ENCODE results near the gene KLHL11. TPM values are rescaled to one million over a fixed set of nuclear protein-coding genes. Genes with fewer than 3 reads are reported as not detected.

Gene KLHL11
- total RNA-seq, 1 donor from 2014 or later: 9.0 TPM

GRCh38 chr17:41821776-41822175 is 43.4 kb downstream of the KLHL11 start:
- H3K27me3 Mint-ChIP-seq (ENCODE audit: unreplicated experiment): peaks cover 4% of the 10 kb centered on the region
- H3K36me3 Mint-ChIP-seq (ENCODE audit: low read depth, unreplicated experiment): peaks cover 3% of the 10 kb centered on the region
- H3K27ac Mint-ChIP-seq (ENCODE audit: unreplicated experiment): no peak overlapping the region
- H3K4me1 Mint-ChIP-seq (ENCODE audit: unreplicated experiment): no peaks in the 10 kb centered on the region
- DNase-seq (ENCODE audit: low spot score): no peak
- TF ChIP-seq, protein P1, sequence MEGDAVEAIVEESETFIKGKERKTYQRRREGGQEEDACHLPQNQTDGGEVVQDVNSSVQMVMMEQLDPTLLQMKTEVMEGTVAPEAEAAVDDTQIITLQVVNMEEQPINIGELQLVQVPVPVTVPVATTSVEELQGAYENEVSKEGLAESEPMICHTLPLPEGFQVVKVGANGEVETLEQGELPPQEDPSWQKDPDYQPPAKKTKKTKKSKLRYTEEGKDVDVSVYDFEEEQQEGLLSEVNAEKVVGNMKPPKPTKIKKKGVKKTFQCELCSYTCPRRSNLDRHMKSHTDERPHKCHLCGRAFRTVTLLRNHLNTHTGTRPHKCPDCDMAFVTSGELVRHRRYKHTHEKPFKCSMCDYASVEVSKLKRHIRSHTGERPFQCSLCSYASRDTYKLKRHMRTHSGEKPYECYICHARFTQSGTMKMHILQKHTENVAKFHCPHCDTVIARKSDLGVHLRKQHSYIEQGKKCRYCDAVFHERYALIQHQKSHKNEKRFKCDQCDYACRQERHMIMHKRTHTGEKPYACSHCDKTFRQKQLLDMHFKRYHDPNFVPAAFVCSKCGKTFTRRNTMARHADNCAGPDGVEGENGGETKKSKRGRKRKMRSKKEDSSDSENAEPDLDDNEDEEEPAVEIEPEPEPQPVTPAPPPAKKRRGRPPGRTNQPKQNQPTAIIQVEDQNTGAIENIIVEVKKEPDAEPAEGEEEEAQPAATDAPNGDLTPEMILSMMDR (IDR thresholded peaks at IDR 0.05; ENCODE audit: unreplicated experiment): no peak
- no peak overlapping the region for H3K4me3 Mint-ChIP-seq (ENCODE audit: unreplicated experiment)
- no peaks in the 10 kb centered on the region for H3K9me3 Mint-ChIP-seq (ENCODE audit: unreplicated experiment)

DNA sequence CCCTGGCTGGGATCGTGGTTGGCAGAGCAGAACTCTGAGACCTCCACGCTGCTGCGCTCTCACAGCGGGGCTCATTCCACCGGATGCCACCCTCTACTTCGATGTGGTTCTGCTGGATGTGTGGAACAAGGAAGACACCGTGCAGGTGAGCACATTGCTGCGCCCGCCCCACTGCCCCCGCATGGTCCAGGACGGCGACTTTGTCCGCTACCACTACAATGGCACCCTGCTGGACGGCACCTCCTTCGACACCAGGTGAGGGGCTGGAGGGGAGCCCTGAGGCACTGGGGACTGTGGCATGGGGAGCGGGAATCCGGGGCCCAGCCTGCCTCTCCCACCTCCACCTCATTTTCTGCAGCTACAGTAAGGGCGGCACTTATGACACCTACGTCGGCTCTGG is 47.2 kb downstream of the KLHL11 start:
- TF ChIP-seq, protein P1 (IDR thresholded peaks at IDR 0.05; ENCODE audit: unreplicated experiment): no peak
- Mint-ChIP-seq H3K9me3 (ENCODE audit: unreplicated experiment) (no peaks in the 10 kb centered on the region), H3K27ac (ENCODE audit: unreplicated experiment) (no peak overlapping the region), H3K4me3 (ENCODE audit: unreplicated experiment) (peak overlapping the region; percentile 56), H3K27me3 (ENCODE audit: unreplicated experiment) (peaks cover 3% of the 10 kb centered on the region), H3K4me1 (ENCODE audit: unreplicated experiment) (peaks cover 9% of the 10 kb centered on the region), H3K36me3 (ENCODE audit: low read depth, unreplicated experiment) (peaks cover 3% of the 10 kb centered on the region)
- DNase-seq (ENCODE audit: low spot score): no peak

GRCh38 chr17:41816637-41817320 is 48.4 kb downstream of the KLHL11 start:
- Mint-ChIP-seq H3K36me3 (ENCODE audit: low read depth, unreplicated experiment) (peaks cover 3% of the 10 kb centered on the region), H3K4me3 (ENCODE audit: unreplicated experiment) (no peak overlapping the region), H3K9me3 (ENCODE audit: unreplicated experiment) (no peaks in the 10 kb centered on the region), H3K27ac (ENCODE audit: unreplicated experiment) (no peak overlapping the region), H3K27me3 (ENCODE audit: unreplicated experiment) (peaks cover 6% of the 10 kb centered on the region), H3K4me1 (ENCODE audit: unreplicated experiment) (peaks cover 12% of the 10 kb centered on the region)
- DNase-seq (ENCODE audit: low spot score): no peak
- TF ChIP-seq, protein P1 (IDR thresholded peaks at IDR 0.05; ENCODE audit: unreplicated experiment): no peak

DNA sequence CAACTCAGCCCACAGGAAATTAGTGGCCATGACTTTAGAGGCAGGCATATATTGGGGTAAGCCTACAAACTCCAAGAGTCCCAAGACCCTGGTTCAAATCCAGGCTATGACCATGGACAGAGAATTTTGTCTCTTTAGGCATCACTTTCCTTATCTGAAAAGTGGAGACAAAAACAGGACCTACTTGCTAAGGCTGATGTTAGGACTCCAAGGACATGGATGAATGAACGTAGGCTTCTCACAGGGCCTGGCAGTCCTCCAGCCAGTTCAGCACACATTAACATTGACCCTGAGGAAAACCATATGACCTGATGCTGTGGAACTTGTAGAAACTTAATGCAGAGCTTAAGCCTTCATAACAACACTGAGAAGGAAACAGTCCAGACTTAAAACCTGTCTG is 51.0 kb downstream of the KLHL11 start:
- H3K36me3 Mint-ChIP-seq (ENCODE audit: low read depth, unreplicated experiment): peaks cover 13% of the 10 kb centered on the region

DNA sequence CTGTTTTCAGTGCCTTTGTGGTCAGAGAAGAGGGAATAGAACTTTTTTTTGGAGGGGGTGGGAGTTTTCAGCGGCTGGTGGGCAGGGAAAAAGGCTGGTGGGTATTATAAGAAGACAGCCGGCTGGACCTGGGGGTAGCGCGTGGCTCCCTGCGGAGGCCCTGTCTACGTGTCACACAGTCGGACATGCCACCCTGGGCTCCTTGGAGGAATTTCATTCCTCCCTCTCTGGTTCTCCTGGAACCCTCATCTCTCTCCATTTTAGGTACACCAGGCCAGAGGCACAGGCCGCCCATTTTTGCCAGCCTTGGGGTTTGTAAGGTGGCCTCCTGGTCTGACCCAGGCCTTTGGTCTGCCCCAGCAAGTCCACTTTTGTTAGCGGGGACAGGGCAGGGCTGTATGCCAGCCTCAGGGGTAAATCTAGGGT is 51.5 kb downstream of the KLHL11 start:
- peak overlapping the region; percentile 95 for H3K4me3 Mint-ChIP-seq (ENCODE audit: unreplicated experiment)
- H3K27me3 Mint-ChIP-seq (ENCODE audit: unreplicated experiment): peaks cover 11% of the 10 kb centered on the region
- TF ChIP-seq, protein P1 (IDR thresholded peaks at IDR 0.05; ENCODE audit: unreplicated experiment): no peak
- H3K27ac Mint-ChIP-seq (ENCODE audit: unreplicated experiment): no peak overlapping the region
- peaks cover 13% of the 10 kb centered on the region for H3K36me3 Mint-ChIP-seq (ENCODE audit: low read depth, unreplicated experiment)
- H3K4me1 Mint-ChIP-seq (ENCODE audit: unreplicated experiment): peaks cover 16% of the 10 kb centered on the region
- DNase-seq (ENCODE audit: low spot score): no peak
- H3K9me3 Mint-ChIP-seq (ENCODE audit: unreplicated experiment): no peaks in the 10 kb centered on the region

More for the DNA sequence above, 51.0 kb downstream of the KLHL11 start:
- no peaks in the 10 kb centered on the region for H3K9me3 Mint-ChIP-seq (ENCODE audit: unreplicated experiment)
- peaks cover 16% of the 10 kb centered on the region for H3K4me1 Mint-ChIP-seq (ENCODE audit: unreplicated experiment)
- DNase-seq (ENCODE audit: low spot score): no peak
- H3K27ac Mint-ChIP-seq (ENCODE audit: unreplicated experiment): no peak overlapping the region
- TF ChIP-seq, protein P1 (IDR thresholded peaks at IDR 0.05; ENCODE audit: unreplicated experiment): no peak
- H3K27me3 Mint-ChIP-seq (ENCODE audit: unreplicated experiment): peaks cover 11% of the 10 kb centered on the region
- H3K4me3 Mint-ChIP-seq (ENCODE audit: unreplicated experiment): peak overlapping the region; percentile 95

Data from endothelial cell (in vitro differentiated cells).